ENCODE results near the gene MCM9.

Gene MCM9

GRCh38 chr6:118865100-118865391, 69.9 kb downstream of the MCM9 start:
- DNase-seq (ENCODE audit: low read depth in 3 of 3): no peak

DNA sequence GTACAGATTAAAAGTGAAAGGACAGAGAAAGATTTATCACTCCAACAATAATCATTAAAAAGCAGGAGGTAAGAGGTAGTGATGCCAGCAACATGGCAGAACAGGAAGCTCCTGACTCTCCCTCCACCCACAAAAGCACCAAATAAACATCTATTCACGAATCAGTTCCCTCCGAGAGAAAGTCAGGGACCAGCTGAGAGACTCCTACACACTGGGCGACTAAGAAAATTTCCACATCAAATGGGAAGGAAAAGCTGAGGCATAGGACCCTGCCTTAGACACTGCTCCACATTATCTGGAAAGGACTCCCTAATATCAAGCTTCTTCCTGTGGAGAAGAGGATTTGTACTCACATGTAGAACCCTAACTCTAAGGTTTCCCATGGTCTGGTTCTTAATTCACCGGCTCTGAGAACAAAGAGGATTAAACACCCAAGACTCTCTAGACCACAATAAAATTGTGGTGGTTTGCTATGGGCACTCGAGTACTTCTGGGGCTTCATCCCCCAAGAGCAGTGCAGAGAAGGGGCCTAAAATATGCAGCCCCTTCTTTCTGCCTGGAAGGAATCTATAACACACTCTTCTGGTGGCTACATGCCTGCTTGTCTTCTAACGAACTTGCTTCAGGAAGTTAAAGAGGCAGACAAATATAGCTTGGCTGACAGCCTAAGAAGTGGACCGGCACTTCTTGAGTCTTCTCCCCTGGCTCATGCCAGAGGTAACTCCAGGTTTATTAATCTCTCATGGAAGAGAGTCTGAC, 70.4 kb downstream of the MCM9 start:
- DNase-seq (ENCODE audit: low read depth in 3 of 3): no peak

DNA sequence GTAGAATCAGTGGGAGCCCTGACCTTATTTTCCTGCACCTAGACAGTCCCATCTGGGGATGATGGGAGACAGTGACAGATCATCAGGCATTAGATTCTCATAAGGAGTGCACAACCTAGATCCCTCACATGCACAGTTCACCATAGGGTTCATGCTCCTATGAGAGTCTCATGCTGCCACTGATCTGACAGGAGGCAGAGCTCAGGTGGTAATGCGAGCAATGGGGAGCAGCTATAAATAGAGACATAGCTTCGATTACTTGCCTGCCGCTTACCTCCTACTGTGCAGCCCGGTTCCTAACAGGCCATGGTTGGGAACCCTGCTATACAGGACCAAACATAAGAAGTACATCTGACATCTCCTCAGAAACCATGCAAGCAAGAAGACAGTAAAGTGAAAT, 72.5 kb downstream of the MCM9 start:
- no peak for DNase-seq (ENCODE audit: low read depth in 3 of 3)

DNA sequence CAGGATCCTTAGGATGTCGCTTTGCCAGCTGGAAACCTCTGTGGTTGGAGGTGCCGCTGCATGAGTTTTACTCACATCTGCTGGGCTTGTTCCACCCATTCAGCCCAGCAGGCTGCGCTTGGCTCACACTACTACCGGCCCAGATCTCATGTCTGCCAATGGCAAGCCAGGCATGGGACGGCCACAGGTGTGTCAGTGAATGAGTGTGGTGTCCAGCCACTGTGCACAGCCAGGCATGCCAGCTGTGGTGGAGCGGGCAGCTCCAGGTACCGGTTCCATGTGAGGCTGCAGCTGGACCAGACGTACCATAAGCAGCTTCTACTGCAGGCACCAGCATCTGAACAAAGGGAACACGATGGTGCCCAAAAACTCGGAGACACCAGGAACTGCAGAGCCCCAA, 74.1 kb downstream of the MCM9 start:
- no peak for DNase-seq (ENCODE audit: low read depth in 3 of 3)

- no peak for DNase-seq (ENCODE audit: low read depth in 3 of 3)
These were observed 74.6 kb downstream of the MCM9 start for GRCh38 chr6:118860363-118860762.

- no peak for DNase-seq (ENCODE audit: low read depth in 3 of 3)
These were observed 75.4 kb downstream of the MCM9 start for GRCh38 chr6:118859517-118860064.

DNA sequence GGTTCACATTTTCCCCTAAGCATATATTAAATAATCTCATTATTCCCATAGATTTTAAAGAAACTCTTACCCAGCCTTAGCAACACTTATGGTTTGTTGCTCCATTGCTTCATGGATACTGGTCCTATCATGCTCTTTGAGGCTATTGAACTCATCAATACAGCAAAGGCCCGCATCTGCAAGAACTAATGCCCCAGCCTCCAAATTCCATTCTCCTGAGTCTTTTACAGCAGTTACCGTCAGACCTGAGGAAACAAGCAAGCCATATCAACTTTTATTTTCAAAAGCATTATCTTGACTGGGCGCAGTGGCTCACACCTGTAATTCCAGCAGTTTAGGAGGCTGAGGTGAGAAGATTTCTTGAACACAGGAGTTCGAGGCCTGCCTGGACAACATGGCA, 78.7 kb downstream of the MCM9 start:
- DNase-seq (ENCODE audit: low read depth in 3 of 3): no peak

DNA sequence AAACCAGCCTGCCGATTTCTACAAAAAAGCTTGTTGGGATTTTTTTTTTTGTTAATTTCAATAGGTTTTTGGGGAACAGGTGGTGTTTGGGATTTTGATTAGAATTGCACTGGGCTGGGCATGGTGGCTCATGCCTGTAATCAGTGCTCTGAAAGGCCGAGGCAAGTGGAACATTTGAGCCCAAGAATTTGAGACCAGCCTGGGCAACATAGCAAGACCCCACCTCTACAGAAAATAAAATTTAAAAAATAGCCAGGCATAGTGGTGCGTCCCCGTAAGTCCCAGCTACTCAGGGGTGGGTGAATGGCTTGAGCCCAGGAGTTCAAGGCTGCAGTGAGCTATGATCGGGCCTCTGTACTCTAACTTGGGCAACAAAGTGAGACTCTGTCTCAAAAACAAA, 81.6 kb downstream of the MCM9 start:
- DNase-seq (ENCODE audit: low read depth in 3 of 3): no peak

- no peak for DNase-seq (ENCODE audit: low read depth in 3 of 3)
These were observed 90.0 kb downstream of the MCM9 start for GRCh38 chr6:118844915-118845314.

DNA sequence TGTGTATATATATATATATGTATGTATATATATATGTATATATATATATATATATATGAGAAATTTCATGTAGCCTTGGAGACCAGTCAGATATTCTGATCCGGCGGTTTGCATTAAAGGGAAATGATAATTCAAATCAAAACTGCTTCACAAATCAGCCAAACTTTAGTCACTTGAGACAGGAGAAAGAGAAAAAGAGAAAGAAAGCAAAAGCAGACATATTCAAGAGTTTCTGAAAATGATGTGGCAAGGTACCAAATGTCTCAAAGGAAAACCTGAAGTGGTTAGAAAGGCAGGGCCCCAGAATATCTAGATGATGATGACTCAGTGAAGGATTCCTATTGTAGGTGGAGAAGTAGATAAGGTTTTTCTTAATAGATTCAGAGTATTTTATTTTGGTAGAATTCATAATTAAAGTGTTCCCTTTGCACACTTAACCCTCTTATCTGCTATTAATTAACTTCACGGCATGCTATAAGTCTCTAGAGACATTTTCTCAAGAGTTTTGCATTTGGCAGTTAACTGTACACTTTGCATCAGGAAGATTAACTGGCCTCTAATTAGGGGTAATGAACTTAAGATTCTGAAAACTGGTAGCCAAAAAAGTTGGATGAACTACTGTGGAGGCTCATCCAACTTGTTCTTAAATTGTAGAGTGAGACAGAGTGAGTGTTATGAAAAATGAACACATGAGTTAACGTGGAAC, 91.1 kb downstream of the MCM9 start:
- peak in 1 of 3 experiments; percentile 22 for DNase-seq (ENCODE audit: low read depth in 3 of 3)

DNA sequence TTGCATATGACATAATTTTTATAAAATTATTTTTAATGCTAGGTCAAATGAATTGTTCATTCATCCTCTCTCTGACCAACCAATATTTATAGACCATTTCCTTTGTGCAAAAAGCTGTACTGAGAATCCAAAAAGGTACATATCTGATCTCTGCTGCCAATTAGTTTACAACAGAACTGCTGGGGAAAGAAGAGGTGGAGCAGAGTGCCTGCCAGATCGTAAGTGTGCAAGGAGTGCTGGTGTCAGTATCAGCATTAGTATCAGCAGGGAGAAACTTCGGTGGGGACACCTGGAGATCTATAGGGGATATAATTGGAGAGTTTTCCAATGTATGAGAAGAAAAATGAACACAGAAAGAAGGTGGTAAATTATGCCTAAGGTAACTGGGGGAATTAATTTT, 104.3 kb downstream of the MCM9 start:
- no peak for DNase-seq (ENCODE audit: low read depth in 3 of 3)

GRCh38 chr6:118829817-118830478, 105.0 kb downstream of the MCM9 start:
- no peak for DNase-seq (ENCODE audit: low read depth in 3 of 3)

- no peak for DNase-seq (ENCODE audit: low read depth in 3 of 3)
These were observed 108.9 kb downstream of the MCM9 start for GRCh38 chr6:118826096-118826495.

- no peak for DNase-seq (ENCODE audit: low read depth in 3 of 3)
These were observed 109.3 kb downstream of the MCM9 start for GRCh38 chr6:118825661-118826060.

DNA sequence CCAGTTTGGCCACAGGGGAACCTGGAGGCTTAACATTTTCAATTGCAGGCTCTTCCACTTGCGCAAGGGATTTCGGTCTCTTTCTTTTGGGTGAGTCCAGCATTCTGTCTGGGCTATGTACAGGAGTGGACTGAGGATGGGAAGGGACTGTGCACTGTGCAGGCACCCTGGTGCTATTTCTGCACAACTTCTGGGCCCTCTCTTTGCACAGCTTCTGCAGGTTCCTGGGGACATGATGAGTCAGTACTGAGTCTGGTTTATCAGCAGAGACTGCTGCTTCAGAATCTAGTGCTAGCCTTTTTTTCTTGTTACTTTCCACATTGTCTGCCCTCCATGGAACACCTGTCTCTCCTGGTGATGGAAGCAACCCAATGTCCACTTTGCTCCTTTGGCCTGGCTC, 119.5 kb downstream of the MCM9 start:
- no peak for DNase-seq (ENCODE audit: low read depth in 3 of 3)

- peak in 1 of 3 experiments; percentile 35 for DNase-seq (ENCODE audit: low read depth in 3 of 3)
These were observed 121.2 kb downstream of the MCM9 start for GRCh38 chr6:118813775-118814174.

DNA sequence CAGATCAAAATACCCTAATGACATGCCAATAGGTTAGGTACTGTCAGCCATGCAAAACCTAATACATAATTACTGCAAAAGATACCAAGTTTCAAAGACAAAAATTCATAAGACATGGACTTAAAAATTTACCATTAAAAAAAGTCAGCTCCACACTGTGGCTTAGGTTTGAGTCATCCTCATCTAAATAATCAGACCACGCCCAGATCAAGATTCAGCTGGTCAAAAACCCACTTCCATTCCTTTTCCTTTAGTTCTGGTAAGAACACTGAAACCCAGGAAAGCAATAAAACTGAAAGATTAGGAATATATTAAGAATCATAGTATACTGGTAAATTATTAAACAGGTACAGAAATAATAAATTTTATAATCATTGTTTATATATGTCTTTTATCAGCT, 122.0 kb downstream of the MCM9 start:
- no peak for DNase-seq (ENCODE audit: low read depth in 3 of 3)

DNA sequence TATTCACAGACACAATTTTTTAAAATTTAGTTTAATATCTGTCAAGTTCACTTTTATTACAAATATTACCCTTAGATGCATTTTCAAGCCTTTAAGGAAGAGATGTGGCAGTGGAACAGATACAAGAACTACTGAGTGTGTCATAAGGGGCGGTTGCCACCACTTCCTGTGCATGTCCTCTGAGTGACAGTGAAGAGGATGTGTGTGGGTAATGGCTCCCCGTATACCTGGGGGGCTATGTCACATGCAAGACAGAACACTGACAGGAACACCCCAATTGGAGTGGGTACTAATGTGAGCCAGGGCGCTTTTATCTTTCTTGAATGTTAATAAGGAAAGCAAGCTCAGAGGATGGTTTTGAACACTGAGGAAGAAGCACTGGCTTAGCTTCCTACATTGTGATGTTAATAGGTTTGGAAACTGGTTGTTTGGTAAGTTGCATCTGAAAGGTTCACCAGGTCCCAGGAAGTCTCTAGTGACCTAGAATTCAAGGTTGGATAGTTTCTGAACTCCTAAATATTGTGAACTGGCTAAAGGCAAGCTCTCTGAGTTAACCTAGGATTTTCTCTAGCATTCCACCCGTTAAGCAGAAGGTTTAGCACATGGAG, 124.4 kb downstream of the MCM9 start:
- DNase-seq (ENCODE audit: low read depth in 3 of 3): peak; percentile 16 to 55 (median 35)

DNA sequence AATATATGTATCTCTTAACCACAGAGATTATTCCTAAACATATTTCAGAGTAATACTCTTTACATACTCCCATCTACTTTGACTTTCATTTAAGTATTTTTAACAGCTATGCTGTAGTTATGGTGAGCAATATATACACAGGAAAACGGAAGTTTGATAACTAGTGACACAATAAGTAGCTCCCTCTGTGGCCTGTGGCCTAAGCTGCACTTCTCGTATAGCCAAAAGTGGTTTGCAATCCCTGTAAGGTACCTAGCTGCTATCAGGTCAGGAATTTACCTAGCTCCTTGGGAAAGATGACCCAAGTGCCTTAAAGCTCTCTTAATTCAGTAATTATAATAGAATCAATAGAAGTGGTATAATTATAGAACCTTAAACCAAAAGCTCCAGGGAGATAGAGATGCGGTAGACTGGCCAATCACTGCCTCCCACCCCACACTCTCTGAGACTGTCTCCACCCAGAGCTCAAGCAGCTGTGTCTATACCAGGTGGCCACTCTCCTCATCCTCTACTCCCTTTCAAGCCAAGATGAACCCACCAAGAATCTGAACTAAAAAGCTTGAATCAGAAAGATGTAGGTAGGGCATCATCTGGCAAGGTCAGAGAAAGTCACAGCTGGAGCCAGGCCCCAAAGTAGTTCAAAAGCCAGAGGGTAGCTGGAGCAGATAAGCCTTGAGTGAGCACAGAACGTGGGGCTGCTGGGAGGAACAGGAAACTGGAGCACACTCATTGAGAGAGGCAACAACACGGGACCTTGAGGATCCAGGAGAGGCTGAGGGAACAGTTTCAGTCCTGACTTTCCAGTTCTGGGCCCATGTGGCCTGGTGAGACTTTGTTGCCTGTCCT, 125.9 kb downstream of the MCM9 start:
- no peak for DNase-seq (ENCODE audit: low read depth in 3 of 3)

- no peak for DNase-seq (ENCODE audit: low read depth in 3 of 3)
These were observed 130.9 kb downstream of the MCM9 start for GRCh38 chr6:118804091-118804490.

- DNase-seq (ENCODE audit: low read depth in 3 of 3): no peak
These were observed 133.7 kb downstream of the MCM9 start for GRCh38 chr6:118801257-118801656.
